IMR-90 (cell line): ENCODE results near the gene BET1L. TPM values are rescaled to one million over a fixed set of nuclear protein-coding genes. Genes with fewer than 3 reads are reported as not detected.

Experiments
- ATAC-seq: fragments of 200-7000 bp; cut with Tn5 transposase; 2 replicates; pipeline ENCODE4 v1.9.1; 2020; ENCODE audit warnings: low read depth, mild to moderate bottlenecking, moderate library complexity
- BruUV-seq: library from RNA; stranded (reverse); fragments of 400-500 nt; replicated peaks from 2 replicates; lab custom pipeline; 2021; lab: Mats Ljungman, UMichigan
- CTCF ChIA-PET: fragments of 300-600 bp; formaldehyde crosslinking; extraction: SDS; loops from one replicate; lab custom pipeline; 2021; ENCODE audit warnings: antibody characterized with exemption; lab: Yijun Ruan, JAX
- POLR2A ChIA-PET: fragments of 300-600 bp; sonication (Branson Sonifier 250); formaldehyde crosslinking; loops from one replicate; lab custom pipeline; 2022; ENCODE audit warnings: antibody characterized with exemption; ENCODE audit not compliant: unreplicated experiment; lab: Charles Lee
- DNase-seq: peaks from one replicate; pipeline ENCODE4 v3.0.0; 2013
- H2AFZ ChIP-seq: replicated peaks from 2 replicates; pipeline ENCODE3; 2013; ENCODE audit warnings: low read length, mild to moderate bottlenecking; ENCODE audit not compliant: poor library complexity
- H2AK5ac ChIP-seq: 2 replicates; pipeline ENCODE4 v1.6.1; 2013; ENCODE audit warnings: low read depth, low read length, inconsistent platforms
- H2AK9ac ChIP-seq: replicated peaks from 2 replicates; pipeline ENCODE3; 2013; ENCODE audit warnings: mild to moderate bottlenecking, low read depth, low read length, moderate library complexity; ENCODE audit not compliant: poor library complexity
- H2BK120ac ChIP-seq: 2 replicates; pipeline ENCODE4 v1.6.1; 2013; ENCODE audit warnings: low read depth, low read length, inconsistent platforms
- H2BK15ac ChIP-seq: 3 replicates; pipeline ENCODE4 v1.6.1; 2013; ENCODE audit warnings: low read depth, low read length, inconsistent platforms
- H2BK20ac ChIP-seq: 2 replicates; pipeline ENCODE4 v1.6.1; 2013; ENCODE audit warnings: low read depth, mild to moderate bottlenecking, inconsistent platforms, low read length, moderate library complexity
- H2BK5ac ChIP-seq: 2 replicates; pipeline ENCODE4 v1.6.1; 2013; ENCODE audit warnings: mild to moderate bottlenecking, low read depth, low read length, inconsistent platforms; ENCODE audit not compliant: poor library complexity, severe bottlenecking
- H3K14ac ChIP-seq: replicated peaks from 2 replicates; pipeline ENCODE4 v1.6.1; 2013; ENCODE audit warnings: low read depth, low read length, inconsistent platforms
- H3K18ac ChIP-seq: 2 replicates; pipeline ENCODE4 v1.6.1; 2013; ENCODE audit warnings: low read depth, low read length, control low read depth
- H3K23ac ChIP-seq: 2 replicates; pipeline ENCODE4 v1.6.1; 2013; ENCODE audit warnings: low read depth, low read length, inconsistent platforms
- H3K27ac ChIP-seq: 2 replicates; pipeline ENCODE4 v1.5.1; 2013; ENCODE audit warnings: mild to moderate bottlenecking, control low read depth, low read length; ENCODE audit not compliant: insufficient read depth
- H3K27me3 ChIP-seq: 2 replicates; pipeline ENCODE4 v1.6.1; 2013; ENCODE audit warnings: low read length; ENCODE audit not compliant: control insufficient read depth, insufficient read depth
- H3K36me3 ChIP-seq: 2 replicates; pipeline ENCODE4 v1.6.1; 2013; ENCODE audit warnings: low read length, mixed read lengths; ENCODE audit not compliant: control insufficient read depth, insufficient read depth
- H3K4ac ChIP-seq: 2 replicates; pipeline ENCODE4 v1.6.1; 2013; ENCODE audit warnings: low read depth, low read length, inconsistent platforms
- H3K4me1 ChIP-seq: 2 replicates; pipeline ENCODE4 v1.6.1; 2013; ENCODE audit warnings: low read length, mixed read lengths; ENCODE audit not compliant: control insufficient read depth, insufficient read depth
- H3K4me2 ChIP-seq: 2 replicates; pipeline ENCODE4 v1.6.1; 2013; ENCODE audit warnings: low read depth, mild to moderate bottlenecking, control low read depth, low read length, moderate library complexity
- H3K4me3 ChIP-seq: 2 replicates; pipeline ENCODE4 v1.5.1; 2013; ENCODE audit warnings: low read depth, mild to moderate bottlenecking, control low read depth, low read length, moderate library complexity; ENCODE audit not compliant: insufficient read depth
- H3K56ac ChIP-seq: 2 replicates; pipeline ENCODE4 v1.6.1; 2013; ENCODE audit warnings: low read length, inconsistent platforms; ENCODE audit not compliant: insufficient read depth; ENCODE audit errors: extremely low read depth
- H3K79me1 ChIP-seq, 2 experiments: 2 replicates each; pipeline ENCODE4 v1.6.1; 2013; ENCODE audit warnings: low read length in 2 of 2, inconsistent platforms in 1 of 2, low read depth in 1 of 2
- H3K9ac ChIP-seq: 2 replicates; pipeline ENCODE4 v1.6.1; 2013; ENCODE audit warnings: low read depth, low read length, control low read depth
- H3K9me1 ChIP-seq: 2 replicates; pipeline ENCODE4 v1.6.1; 2013; ENCODE audit warnings: low read length, inconsistent platforms; ENCODE audit not compliant: insufficient read depth
- H3K9me3 ChIP-seq: 2 replicates; pipeline ENCODE4 v1.6.1; 2013; ENCODE audit warnings: low read length; ENCODE audit not compliant: control insufficient read depth, insufficient read depth
- H4K20me1 ChIP-seq: 2 replicates; pipeline ENCODE4 v1.6.1; 2013; ENCODE audit warnings: low read length, inconsistent platforms; ENCODE audit not compliant: insufficient read depth
- H4K5ac ChIP-seq: 2 replicates; pipeline ENCODE4 v1.6.1; 2013; ENCODE audit warnings: mild to moderate bottlenecking, low read depth, low read length, control low read depth
- H4K8ac ChIP-seq, 2 experiments: 2 replicates each; pipeline ENCODE4 v1.6.1; 2013; ENCODE audit warnings: low read depth in 2 of 2, low read length in 2 of 2, control low read depth in 1 of 2, inconsistent platforms in 1 of 2
- H4K91ac ChIP-seq: 2 replicates; pipeline ENCODE4 v1.6.1; 2013; ENCODE audit warnings: low read depth, low read length, inconsistent platforms; ENCODE audit not compliant: insufficient read depth
- FOS ChIP-seq: fragments of 150-350 bp; IDR thresholded peaks from 2 replicates; pipeline ENCODE4 v1.6.1; 2016; ENCODE audit warnings: low read depth, low read length
- MAZ ChIP-seq: IDR thresholded peaks from 2 replicates; pipeline ENCODE4 v1.6.1; 2012; ENCODE audit warnings: low read depth, mild to moderate bottlenecking, low read length, improper control_type of control experiment, moderate library complexity, borderline replicate concordance
- MXI1 ChIP-seq: IDR thresholded peaks from 2 replicates; pipeline ENCODE4 v1.6.1; 2012; ENCODE audit warnings: low read depth, mild to moderate bottlenecking, low read length, moderate library complexity, borderline replicate concordance
- RAD21 ChIP-seq: IDR thresholded peaks from 2 replicates; pipeline ENCODE4 v1.6.1; 2012; ENCODE audit warnings: low read length, improper control_type of control experiment
- RCOR1 ChIP-seq: IDR thresholded peaks from 2 replicates; pipeline ENCODE4 v1.6.1; 2012; ENCODE audit warnings: mild to moderate bottlenecking, low read length, improper control_type of control experiment; ENCODE audit not compliant: insufficient replicate concordance
- WGBS, 2 experiments: methylation state at CpG; one replicate each; pipeline versions ENCODE4 v1.1.5 to v1.1.7; 2013; ENCODE audit warnings: missing lambda C conversion rate in 2 of 2; ENCODE audit not compliant: insufficient read length in 1 of 2; ENCODE audit errors: extremely low coverage in 2 of 2; 5-methylcytosine and 5-hydroxymethylcytosine counted together
- dilution Hi-C: fragments of 300-500 bp; cut with HindIII; formaldehyde crosslinking; loops from one replicate; pipeline ENCODE4 v1.14.3; 2018; ENCODE audit warnings: low sequenced_read_pairs; ENCODE audit not compliant: unreplicated experiment
- in situ Hi-C: fragments of 300-500 bp; cut with MboI; formaldehyde crosslinking; loops from 3 replicates; pipeline ENCODE4 v1.14.3; 2019; ENCODE audit warnings: low sequenced_read_pairs, inconsistent platforms, mixed read lengths
- intact Hi-C: fragments of 100-400 bp; cut with micrococcal nuclease; formaldehyde crosslinking; loops from 2 replicates; pipeline ENCODE4 v1.10.0; 2022
- polyA plus RNA-seq, 3 experiments: library from polyadenylated mRNA; depleted of rRNA; stranded (reverse); fragments of >200 nt; gene quantifications; 2 replicates each; pipeline ENCODE4 v1.2.3, GENCODE V29; 2012; ENCODE audit warnings: low replicate concordance in 1 of 3
- total RNA-seq: library from RNA; depleted of rRNA; stranded (reverse); fragments of >200 nt; gene quantifications from 2 replicates; pipeline ENCODE4 v1.2.3, GENCODE V29; 2012
- TF ChIP-seq, protein P1 (sequence below): fragments of 150-350 bp; IDR thresholded peaks from 2 replicates; pipeline ENCODE4 v1.6.1; 2017; ENCODE audit warnings: mild to moderate bottlenecking, antibody characterized with exemption, low read length, low read depth
- TF ChIP-seq, protein P2 (sequence below): fragments of 150-350 bp; IDR thresholded peaks from 2 replicates; pipeline ENCODE4 v1.6.1; 2016; ENCODE audit warnings: low read depth, mild to moderate bottlenecking, low read length, moderate library complexity, borderline replicate concordance
- TF ChIP-seq, protein P3 (sequence below): conservative IDR thresholded peaks from 2 replicates; pipeline ENCODE4 v1.5.1; 2012; ENCODE audit warnings: mild to moderate bottlenecking, low read depth, low read length, improper control_type of control experiment

BET1L gene
- total and polyA plus RNA-seq, 2 of the 4 experiments (the other 2 are of a cell fraction): 10.8 to 90.7 TPM

DNA sequence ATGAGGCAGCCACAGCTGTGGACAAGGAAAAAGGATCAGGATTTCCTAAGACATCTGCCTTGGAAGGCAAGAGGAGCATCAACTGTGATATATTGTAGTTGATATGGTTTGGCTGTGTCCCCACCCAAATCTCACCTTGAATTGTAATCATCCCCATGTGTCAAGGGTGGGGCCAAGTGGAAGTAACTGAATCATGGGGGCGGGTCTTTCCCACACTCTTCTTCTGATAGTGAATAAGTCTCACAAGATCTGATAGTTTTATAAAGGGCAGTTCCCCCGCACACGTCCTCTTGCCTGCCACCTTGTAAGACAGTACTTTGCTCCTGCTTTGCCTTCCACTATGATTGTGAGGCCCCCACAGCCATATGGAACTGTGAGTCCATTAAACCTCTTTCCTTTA lies 10.5 kb upstream of the BET1L start:
- peaks cover 47% of the 10 kb centered on the region for H3K36me3 ChIP-seq
- CTCF ChIA-PET: no interaction called here
- no peak overlapping the region for H3K56ac ChIP-seq
- H2BK120ac ChIP-seq: no peak overlapping the region
- intact Hi-C loops (no loop called here), dilution Hi-C loops (no loop called here), in situ Hi-C loops (no loop called here)
- H3K9me1 ChIP-seq: peaks cover 9% of the 10 kb centered on the region; the same call in 1 of the 2 replicates
- H3K23ac ChIP-seq: no peak overlapping the region
- POLR2A ChIA-PET: no interaction called here
- H4K8ac ChIP-seq: no peak overlapping the region
- H2AK5ac ChIP-seq: no peak overlapping the region
- H3K4me1 ChIP-seq: peaks cover 7% of the 10 kb centered on the region
- peaks cover 6 to 25% of the 10 kb centered on the region in 2 experiments for H3K79me1 ChIP-seq
- H4K91ac ChIP-seq: no peak overlapping the region
- H2BK5ac ChIP-seq: no peak overlapping the region
- H2AFZ ChIP-seq: no peak overlapping the region
- H3K14ac ChIP-seq: no peak overlapping the region
- no peak overlapping the region for H2BK15ac ChIP-seq
- no peak for ATAC-seq
- H3K4me3 ChIP-seq: no peak overlapping the region
- H4K5ac ChIP-seq: no peak overlapping the region
- no peaks in the 10 kb centered on the region for H3K9me3 ChIP-seq
- no peak overlapping the region for H3K4ac ChIP-seq
- peaks cover 21% of the 10 kb centered on the region for H4K20me1 ChIP-seq
- TF ChIP-seq, protein P1, sequence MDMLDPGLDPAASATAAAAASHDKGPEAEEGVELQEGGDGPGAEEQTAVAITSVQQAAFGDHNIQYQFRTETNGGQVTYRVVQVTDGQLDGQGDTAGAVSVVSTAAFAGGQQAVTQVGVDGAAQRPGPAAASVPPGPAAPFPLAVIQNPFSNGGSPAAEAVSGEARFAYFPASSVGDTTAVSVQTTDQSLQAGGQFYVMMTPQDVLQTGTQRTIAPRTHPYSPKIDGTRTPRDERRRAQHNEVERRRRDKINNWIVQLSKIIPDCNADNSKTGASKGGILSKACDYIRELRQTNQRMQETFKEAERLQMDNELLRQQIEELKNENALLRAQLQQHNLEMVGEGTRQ: no peak
- TF ChIP-seq, protein P2, sequence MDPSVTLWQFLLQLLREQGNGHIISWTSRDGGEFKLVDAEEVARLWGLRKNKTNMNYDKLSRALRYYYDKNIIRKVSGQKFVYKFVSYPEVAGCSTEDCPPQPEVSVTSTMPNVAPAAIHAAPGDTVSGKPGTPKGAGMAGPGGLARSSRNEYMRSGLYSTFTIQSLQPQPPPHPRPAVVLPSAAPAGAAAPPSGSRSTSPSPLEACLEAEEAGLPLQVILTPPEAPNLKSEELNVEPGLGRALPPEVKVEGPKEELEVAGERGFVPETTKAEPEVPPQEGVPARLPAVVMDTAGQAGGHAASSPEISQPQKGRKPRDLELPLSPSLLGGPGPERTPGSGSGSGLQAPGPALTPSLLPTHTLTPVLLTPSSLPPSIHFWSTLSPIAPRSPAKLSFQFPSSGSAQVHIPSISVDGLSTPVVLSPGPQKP: no peak
- no peak for TF ChIP-seq MXI1
- TF ChIP-seq FOS: no peak
- TF ChIP-seq MAZ: no peak
- TF ChIP-seq, protein P3, sequence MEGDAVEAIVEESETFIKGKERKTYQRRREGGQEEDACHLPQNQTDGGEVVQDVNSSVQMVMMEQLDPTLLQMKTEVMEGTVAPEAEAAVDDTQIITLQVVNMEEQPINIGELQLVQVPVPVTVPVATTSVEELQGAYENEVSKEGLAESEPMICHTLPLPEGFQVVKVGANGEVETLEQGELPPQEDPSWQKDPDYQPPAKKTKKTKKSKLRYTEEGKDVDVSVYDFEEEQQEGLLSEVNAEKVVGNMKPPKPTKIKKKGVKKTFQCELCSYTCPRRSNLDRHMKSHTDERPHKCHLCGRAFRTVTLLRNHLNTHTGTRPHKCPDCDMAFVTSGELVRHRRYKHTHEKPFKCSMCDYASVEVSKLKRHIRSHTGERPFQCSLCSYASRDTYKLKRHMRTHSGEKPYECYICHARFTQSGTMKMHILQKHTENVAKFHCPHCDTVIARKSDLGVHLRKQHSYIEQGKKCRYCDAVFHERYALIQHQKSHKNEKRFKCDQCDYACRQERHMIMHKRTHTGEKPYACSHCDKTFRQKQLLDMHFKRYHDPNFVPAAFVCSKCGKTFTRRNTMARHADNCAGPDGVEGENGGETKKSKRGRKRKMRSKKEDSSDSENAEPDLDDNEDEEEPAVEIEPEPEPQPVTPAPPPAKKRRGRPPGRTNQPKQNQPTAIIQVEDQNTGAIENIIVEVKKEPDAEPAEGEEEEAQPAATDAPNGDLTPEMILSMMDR: no peak
- TF ChIP-seq RAD21: no peak
- no peak for TF ChIP-seq RCOR1
- no peak overlapping the region for H3K18ac ChIP-seq
- H2BK20ac ChIP-seq: no peak overlapping the region
- H3K4me2 ChIP-seq: no peak overlapping the region
- no peak for DNase-seq
- no TSS peak for BruUV-seq
- no peak overlapping the region for H3K9ac ChIP-seq
- no peak overlapping the region for H3K27ac ChIP-seq
- no peaks in the 10 kb centered on the region for H3K27me3 ChIP-seq
- WGBS, 2 experiments: no CpG with 5 or more reads among the region's 3 CpGs
- no peak overlapping the region for H2AK9ac ChIP-seq
